Hematopoietic multipotent progenitor cell treated with erythropoietin and hydrocortisone succinate and interleukin-3 and kit ligand, for 17 days (in vitro differentiated cells): Measurements from ENCODE around the gene SEMG2.

Experiments used
- DNase-seq: peaks from one replicate; pipeline ENCODE4 v3.0.0-alpha.2; 2015; ENCODE audit warnings: low spot score

Gene SEMG2

DNA sequence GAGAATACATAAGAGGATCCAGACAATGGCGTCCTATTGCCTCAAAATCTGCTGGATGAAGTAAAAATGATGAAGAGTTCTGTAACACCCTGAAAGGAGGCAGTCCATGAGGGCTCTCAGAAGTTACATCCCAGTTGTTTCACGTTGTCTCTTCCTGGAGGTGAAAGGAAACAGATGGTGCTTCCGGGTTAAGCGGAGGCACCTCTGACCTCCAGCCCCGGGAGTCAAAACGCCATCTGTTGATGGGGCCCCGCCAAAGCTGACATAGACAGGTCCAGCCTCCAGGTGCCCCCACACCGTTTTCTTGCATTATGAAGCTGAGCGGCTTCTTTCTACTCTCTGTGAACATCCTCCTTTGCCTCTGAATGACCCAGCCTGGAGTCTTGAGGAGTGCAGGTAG, 9.5 kb downstream of the SEMG2 start:
- DNase-seq = no peak

DNA sequence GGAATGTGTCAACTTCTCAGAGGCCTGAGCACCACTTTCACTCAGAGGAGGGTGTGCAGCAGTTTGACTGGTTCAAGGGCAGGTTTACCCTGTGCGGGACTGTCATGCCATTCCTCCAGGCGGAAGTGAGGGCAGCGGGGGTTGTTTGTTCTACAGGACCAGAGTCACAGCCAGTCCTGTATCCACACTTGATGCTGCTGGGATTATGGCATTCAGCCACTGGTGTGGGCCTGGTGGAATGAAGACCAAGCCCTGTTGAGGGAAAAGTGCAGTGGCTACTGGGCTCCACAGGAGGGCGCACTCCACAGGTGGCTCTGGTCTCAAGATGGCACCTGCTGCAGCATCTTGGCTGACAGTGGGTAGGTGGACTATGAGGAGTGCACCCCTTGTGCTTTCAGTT, 14.8 kb downstream of the SEMG2 start:
- DNase-seq = no peak

DNA sequence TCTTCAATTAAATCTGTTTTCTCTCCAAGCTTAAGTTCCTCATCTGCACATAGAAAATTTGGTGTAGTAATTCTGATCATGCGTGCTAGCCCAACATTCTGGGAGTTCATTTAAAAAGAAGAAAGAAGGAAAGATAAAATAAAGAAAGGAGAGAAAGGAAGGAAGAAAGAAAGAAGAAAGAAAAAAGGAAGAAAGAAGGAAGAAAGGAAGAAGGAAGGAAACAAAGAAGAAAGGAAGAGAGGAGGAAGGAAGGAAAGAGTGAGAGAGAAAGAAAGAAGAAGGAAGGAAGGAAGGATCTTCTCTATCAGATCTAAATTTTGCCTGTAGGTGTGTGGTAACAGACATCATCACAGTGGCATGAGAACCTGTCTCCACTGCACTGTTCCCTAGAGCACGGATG, 17.0 kb downstream of the SEMG2 start:
- DNase-seq = no peak

DNA sequence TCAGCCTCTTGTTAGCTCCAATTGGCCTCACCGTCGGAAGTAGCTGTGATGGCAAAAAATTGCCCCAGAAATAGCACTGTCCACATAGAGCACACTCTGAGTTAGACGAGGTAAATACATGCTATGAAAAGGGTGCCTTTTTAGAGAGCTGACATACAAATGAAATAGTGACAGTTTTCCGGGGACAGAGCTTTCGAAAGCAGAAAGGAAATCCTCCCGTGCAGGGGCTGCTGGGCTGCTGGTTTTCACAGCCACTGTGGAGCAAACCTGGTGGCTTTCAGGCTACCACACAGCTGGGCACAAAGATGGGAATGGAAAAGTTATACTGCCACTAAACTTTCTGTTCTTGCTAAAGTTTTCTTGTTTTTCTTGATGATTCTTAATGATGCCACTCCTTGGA, 24.9 kb downstream of the SEMG2 start:
- DNase-seq = no peak

DNA sequence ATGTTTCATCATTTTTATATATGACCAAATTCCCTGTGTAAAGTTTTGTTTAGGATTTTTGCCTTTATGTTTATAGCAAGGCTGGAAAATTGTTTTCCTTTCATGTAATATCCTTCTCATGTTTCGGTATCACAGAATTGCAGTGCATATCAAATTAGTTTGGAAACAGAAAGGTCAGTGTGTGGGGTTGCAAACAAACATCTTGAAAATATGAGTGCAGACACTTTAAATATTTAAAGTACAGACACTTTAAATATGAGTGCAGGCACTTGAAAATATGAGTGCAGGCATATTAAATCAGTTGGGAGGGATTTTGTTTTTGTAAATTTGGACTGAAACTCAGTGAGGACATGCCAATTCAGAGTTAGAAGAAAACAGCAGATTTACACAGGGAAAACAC, 26.7 kb downstream of the SEMG2 start:
- no peak for DNase-seq

DNA sequence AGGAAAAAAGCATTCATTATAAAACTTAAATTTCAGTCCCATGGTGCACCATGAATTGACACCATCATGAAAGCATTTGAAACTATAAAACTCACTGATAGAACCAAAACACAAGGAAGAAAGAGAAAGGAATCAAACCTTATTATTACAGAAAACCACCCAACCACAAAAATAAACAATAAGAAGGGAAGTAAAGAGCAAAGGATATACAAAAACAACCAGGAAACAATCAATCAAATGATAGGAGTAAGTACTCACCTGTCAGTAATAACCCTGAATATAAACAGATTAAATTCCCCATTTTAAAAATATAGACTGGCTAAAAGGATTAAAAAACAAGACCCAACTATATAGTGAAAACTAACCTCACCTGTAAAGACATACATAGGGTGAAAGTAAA, 27.4 kb downstream of the SEMG2 start:
- DNase-seq = no peak

DNA sequence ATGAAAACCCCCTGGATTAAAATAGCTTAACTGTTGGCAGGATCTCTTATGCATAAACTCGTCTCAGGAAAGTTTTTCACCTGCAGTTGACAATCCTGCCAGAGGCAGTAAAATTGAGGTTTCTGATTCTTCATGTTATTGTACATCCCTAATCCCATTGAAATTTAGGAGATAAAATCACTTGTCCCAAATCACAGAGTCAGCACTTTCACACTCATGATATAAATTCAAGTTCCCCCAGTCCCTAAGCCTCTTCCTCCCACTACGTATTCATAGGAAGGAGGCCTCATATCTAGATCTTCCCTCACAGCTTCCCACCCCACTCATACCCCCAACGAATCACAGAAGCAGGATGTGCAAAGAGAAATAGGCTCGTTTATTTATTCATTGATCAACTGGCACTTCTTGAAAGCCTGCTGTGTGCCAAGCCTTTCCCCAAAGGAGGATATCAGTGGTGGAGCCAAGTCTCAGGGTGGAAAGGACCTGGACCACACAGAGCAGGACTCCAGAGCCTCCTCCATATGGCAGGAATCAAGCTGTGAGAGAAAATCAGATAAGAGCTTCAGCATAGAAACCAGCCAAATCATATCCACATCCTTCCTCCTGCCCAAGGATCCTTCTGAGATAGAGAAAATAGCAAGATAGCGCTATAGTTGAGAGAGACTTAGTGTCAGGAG, 30.8 kb downstream of the SEMG2 start:
- no peak for DNase-seq

DNA sequence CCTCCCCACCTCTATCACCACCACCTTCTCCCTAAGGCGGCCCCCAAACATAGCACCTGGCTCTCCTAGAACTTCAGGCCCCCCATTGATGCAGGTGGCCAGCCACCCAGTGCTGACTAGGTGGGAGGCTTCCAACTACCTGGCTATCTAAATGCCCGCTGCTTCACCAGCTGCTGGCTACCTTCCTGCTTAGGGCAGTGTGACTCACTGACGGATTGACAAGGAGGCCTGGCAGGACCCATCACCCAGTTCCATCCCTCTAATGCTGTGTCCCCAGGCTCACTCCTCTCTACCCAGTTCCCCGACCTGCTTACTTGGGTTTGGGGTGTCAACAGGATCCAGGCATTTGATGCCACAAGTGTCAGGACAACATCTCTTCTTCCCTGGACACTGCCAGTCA, 32.1 kb downstream of the SEMG2 start:
- DNase-seq = no peak

DNA sequence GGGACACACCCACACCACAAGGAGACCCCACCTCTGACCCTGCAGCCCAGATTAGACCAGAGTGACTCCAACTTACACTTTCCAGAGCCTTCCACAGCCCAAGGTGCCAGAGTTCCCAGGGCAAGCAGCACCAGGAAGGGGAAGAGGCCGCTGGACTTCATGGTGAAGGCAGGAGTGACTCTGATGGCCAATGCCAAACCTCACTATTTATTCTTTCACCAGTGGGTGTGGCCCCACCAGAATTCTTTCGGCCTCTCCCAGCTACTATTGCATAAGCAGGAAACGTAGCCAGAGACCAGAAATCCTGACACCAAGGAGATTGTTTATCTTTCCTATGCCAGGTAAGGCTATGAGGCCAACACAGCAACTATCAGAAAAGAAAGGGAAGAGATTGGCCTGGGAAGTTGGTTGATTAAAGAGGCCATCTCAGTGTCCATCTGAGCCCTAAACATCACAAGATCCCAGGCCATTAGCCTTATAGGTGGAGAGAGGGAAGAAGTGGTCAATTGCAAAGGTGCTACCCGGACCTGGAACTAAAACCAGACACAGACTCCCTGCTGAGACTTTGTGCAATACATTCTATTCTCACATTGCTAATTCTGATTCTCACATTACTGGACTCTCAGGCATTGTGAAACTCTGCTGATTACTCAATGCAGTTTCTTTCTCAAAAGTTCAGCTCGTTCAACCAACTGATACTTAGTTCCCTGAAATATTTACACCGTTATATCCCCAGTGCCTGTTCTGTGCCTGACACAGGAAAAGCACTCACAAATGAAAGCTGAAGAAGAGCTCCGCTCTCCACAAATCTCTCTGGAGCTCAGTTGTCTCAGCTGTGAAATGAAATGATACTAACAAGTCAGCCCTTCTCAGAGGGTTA, 33.5 kb downstream of the SEMG2 start, which contains the start of gene SLPI:
SLPI (minus strand) TSS at position 182 of the 880 bp plus-strand sequence; CDS start at position 161, 21 bp downstream.
- no peak for DNase-seq

DNA sequence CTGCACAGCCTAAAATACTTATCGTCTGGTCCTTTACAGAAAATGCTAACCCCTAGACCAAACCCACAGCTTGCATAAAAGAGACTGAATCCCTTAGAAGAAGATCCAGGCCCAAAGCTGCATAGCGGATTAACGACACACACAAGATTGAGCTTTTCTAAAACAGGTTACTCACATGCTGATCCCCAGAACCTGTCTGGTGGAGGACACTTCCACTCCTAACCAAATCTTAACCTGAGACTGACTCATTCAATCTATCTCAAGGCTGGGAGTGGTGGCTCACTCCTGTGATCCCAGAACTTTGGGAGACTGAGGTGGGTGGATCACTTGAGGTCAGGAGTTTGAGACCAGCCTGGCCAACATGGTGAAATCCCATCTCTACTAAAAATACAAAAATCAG, 36.0 kb downstream of the SEMG2 start:
- no peak for DNase-seq

DNA sequence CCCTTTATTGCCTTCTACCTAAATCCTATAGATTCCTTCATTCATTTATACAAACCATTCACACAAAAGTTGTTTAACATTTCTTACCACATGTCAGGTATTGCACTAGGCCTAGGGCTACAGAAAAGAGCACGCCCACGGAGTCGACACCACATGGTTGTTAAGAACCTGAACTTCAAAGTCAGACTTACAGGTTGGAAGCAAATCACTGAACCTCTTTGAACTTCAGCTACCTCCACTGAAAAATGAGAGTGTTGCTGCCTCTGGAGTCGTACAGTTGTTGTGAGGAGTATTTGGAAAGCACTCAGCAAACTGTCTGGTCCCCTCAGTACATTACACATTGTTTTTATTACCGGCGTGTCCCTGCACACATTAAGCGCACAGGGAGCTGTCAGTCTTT, 36.5 kb downstream of the SEMG2 start:
- DNase-seq = no peak

DNA sequence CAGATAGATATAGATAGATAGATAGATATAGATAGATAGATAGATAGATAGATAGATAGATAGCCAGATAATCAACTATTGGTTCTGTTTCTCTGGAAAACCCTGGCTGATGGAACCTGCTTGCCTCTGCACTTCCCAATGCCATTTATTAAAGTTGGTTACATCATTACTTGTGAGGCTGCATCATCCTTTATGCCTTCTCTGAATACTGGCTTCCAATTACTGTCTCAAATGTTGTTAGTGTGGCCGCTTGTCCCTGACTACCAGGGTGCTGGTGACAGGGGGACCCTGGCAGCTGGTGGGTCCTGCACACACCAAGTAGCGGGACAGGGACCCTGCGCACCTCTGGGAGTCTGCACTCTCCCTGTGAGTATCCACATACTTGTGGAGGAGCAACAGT, 37.1 kb downstream of the SEMG2 start:
- DNase-seq = no peak

DNA sequence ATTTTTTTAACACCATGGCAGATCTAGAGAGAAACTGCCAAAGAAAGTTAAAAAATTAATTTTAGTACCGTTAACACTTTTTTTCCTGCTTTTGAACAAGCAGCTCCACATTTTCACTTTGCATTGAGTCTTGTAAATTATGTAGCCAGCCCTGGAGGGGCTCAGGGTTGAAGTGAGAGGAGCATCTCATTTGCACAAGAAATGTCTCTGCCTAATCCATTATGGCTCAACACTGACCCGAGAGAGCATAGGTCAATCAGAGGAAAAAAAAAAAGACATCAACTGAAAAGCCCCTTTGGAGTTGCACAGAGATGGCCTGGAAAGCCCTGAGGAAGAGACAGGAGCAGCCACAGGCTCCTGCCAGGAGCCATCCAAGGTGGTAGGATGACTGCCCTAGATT, 37.5 kb downstream of the SEMG2 start:
- DNase-seq = no peak

DNA sequence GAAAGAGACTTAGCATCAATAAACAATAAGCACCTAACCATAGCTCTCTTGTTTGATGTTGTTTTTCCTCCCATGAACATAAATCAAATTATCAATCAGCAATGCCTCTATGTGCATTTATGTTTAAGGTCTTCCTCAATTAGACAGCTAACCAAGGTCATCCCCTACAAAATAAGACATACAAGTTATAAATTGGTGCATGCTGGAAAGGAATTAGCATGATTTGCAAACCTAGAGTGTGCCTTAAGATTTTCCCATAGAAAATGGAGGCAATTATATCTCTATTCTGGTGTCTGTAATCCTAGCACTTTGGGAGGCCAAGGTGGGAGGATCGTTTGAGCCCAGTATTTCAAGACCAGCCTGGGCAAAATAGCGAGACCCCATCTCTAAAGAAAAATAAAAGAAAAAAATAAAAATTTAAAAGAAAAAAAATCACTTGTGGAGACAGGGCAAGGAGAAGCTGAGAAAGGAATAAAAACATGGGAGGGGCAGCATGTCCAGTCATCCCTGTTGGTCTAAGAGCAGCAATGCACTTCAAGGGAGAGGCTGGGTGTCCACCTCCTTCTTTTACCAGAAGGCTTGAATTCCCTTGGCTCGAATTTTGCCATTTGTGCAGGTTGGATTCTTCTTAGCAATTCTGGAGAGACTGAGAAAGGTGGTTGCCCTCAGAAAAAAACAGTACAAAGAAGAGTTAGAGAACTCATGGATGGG, 42.5 kb downstream of the SEMG2 start:
- DNase-seq = no peak

DNA sequence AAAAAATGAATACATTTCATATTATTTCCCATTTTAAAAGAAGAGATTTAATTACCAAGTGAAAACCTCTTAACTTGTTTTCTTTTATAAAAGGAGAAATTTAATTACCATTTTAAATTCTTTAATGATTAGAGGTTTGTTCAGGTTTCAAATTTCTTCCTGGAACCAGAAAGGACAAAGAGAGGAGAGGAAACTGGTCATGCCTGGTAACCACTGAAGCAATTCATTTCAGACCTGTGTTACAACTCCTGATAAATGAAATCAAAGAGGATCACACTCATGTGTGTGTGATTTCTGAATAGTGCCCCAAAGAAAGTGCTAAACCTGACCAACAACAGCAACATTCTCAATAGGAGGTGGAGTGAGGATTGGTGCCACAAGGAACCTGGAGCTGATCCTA, 45.8 kb downstream of the SEMG2 start:
- DNase-seq = no peak

DNA sequence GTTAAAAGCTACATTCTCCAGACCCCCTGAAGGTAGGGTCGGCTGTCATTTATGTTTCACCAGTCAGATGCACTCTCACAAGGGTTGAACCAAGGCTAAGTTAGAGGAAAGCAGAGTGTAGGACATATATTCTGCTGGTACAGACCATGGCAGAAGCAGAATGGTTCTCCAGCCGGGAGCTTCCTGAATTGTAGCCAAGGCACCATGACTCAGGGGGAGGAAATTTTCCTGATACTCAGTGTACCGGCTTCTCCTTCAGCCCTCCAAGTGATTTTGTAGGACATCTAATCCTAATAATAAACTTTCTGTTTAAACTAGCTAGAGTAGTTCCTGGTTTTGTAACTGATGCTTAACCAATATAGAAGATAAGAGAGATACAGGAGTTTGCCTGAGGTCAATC, 47.4 kb downstream of the SEMG2 start:
- DNase-seq = no peak

DNA sequence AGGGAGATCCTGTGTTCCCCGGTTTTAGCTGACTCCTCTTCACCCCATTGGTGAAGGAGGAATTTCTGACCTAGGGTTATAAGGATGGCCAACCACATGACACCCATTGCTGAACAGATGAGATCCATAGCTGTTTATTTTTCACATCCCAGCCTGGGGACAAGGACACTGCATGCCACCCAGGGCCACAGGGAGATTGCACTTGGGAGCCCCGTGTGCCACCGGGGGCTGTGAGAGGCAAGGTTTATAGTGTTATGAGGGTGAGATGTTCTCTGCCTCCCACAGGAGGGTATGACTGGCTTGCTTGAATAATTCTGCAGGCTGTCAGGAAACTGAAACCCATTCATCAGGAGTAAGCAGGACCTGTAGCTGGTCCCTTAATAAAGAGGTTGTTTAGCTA, 47.9 kb downstream of the SEMG2 start:
- DNase-seq = no peak

DNA sequence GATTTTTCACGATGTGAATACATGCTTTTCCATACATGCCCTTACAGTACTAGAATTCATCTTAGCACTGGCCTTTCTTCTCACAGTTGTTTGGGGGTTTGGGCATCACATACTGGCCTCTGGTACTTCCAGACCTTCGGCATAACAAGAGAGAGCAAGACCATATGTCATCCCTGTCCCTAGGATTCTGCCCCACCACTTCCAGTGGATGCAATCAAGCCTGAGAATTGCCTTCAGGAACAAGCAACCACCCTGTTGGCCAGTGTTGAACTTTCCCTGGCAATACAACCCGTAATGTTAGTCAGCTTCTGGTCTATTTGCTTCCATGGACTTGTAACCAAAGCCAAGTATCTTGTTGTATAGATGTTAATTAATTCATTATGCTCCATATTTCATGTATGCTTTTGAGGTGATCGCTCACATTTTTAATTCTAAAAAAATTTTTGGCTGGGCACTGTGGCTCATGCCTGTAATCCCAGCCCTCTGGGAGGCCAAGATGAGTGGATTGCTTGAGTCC, 48.6 kb downstream of the SEMG2 start:
- DNase-seq = no peak
